GM12873 (cell line): ENCODE data around the gene ARHGAP10.

Experiments
- TF ChIP-seq, protein P1 (sequence below): IDR thresholded peaks from 2 replicates; pipeline ENCODE4 v1.5.1; 2012; ENCODE audit warnings: low read depth, mild to moderate bottlenecking, moderate library complexity, low read length, control low read depth; ENCODE audit not compliant: insufficient read depth; ENCODE audit errors: missing control alignments

Gene ARHGAP10

GRCh38 chr4:148052448-148052847, 320.6 kb downstream of the ARHGAP10 start:
- TF ChIP-seq, protein P1, sequence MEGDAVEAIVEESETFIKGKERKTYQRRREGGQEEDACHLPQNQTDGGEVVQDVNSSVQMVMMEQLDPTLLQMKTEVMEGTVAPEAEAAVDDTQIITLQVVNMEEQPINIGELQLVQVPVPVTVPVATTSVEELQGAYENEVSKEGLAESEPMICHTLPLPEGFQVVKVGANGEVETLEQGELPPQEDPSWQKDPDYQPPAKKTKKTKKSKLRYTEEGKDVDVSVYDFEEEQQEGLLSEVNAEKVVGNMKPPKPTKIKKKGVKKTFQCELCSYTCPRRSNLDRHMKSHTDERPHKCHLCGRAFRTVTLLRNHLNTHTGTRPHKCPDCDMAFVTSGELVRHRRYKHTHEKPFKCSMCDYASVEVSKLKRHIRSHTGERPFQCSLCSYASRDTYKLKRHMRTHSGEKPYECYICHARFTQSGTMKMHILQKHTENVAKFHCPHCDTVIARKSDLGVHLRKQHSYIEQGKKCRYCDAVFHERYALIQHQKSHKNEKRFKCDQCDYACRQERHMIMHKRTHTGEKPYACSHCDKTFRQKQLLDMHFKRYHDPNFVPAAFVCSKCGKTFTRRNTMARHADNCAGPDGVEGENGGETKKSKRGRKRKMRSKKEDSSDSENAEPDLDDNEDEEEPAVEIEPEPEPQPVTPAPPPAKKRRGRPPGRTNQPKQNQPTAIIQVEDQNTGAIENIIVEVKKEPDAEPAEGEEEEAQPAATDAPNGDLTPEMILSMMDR = no peak

DNA sequence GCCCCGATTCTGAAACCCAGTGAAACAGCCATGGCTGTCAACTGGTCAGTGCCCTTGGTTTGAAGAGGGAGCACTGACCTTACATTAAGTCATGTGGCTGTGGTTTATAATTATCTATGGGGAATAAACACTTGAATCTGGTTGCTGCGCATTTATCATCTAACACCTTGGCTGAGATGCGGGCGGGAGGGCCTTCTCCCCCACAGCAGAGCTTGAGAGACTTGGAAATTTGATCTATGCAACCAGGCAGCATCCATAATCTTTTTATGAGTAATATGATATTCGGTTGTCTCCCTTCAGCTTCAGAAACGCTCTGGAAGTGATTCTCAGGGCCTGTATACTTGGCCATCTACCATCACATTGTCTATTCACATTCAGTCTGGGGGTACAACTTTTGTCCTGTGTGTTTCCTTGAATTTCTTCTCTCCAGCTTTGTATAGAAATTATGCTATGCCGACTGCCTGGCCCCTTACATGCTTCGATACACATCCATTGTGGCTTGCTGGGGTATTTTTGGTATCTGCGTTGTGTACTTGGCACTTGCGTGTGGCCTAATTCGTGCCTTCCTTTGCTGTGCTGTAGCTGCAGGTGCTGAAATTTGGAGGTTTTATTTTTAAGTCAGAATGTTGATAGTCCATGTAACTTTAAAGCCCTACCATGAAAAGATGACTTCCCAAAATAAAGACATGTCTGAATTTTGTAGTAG, 321.6 kb downstream of the ARHGAP10 start:
- TF ChIP-seq, protein P1 = no peak

GRCh38 chr4:148054275-148054674, 322.4 kb downstream of the ARHGAP10 start:
- TF ChIP-seq, protein P1 = no peak

GRCh38 chr4:148055844-148056243, 324.0 kb downstream of the ARHGAP10 start:
- TF ChIP-seq, protein P1 = no peak

DNA sequence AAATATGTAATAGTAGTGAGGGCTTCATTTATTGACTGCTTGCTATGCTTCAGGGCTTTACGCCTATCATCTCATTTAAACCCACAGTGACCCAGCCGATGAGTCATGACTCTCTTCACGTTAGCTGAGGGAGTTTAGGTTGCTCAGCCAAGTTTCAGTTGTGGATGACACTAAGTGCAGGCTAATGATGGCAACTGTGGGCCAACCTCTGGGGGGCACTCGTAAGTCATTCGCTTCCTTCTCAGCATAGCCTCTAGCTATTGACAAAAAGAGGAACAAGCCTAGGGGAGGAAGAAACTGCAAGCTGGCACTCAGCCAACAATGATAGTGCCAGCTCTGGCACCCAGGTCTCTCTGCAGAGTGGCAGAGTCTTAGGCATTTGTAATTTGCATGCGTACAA, 325.0 kb downstream of the ARHGAP10 start:
- TF ChIP-seq, protein P1 = peak; percentile 88

DNA sequence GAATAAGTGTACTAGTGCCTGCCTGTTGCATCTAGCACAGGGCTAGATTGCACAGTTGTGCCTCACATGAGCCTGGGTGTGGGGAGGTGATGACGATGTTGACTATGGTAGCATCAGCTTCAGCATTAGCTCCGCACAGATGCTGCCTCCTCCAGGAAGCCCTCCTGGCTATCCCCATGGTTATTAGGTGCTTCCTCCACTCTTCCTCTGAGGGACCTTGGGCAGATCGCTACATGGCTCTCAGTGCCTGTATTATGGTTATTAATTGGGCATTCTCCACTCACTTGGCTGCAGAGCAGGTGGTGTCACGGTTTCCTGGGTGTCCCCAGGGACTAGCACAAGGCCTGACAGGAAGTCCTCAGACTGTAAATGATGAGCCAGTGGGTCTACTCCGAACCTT, 325.6 kb downstream of the ARHGAP10 start:
- TF ChIP-seq, protein P1 = no peak

DNA sequence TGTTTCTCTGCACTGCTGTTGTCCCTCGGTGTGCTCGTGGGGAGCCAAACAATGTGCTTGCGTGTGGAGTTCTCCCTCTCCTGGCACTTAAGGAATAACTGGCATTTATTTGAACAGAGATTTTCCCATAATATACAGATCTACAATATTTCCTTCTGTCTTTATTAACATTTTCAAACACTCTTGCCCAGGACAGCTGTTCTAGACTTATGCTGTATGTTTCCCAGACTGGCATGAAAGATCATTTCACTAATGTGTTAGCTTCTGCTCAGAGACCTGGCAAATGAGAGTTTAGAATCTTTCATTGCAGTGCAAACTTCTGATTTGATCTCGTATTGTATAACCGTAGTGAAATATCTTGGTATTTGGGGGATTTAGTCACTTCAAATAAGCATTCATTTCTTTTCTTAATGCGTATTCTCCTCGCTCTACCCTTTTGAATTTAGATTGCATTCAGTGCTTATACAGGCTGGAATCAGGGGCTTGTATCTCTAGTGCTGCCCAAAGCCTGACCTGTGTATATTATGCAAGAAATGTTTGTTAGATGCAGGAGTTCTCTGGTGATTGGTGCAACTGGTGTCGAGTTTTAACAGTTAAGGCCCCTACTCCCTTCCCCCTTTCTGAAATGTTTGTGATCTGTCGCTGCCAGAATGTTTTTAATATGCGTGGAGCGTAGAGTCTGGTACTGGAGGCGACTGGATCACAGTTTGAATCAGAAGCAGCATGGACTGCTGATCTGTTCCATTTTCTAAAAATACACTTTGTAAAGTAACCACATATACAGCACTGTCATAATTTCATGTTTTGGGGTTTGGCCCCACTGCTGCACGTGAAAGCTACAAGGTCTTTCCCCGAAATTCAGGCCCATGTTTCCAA, 326.3 kb downstream of the ARHGAP10 start:
- TF ChIP-seq, protein P1 = no peak
